Vagina (tissue), 2 donors: Measurements from ENCODE around the gene CMIP. TPM values are rescaled to one million over a fixed set of nuclear protein-coding genes. Genes with fewer than 3 reads are reported as not detected.

ENCODE experiments used
- DNase-seq, 2 donors: peaks; one replicate each; pipeline ENCODE4 v3.0.0-alpha.2; 2017; ENCODE audit errors: extremely low spot score in 2 of 2
- H3K27ac ChIP-seq: fragments of 200-600 bp; sonication (generic); one replicate; pipeline ENCODE4 v1.5.1; 2019
- H3K27me3 ChIP-seq: fragments of 200-600 bp; sonication (generic); one replicate; pipeline ENCODE4 v1.5.1; 2019
- H3K36me3 ChIP-seq, 2 donors: fragments of 200-600 bp; sonication (generic); one replicate each; pipeline ENCODE4 v1.5.1; 2017 to 2019
- H3K4me1 ChIP-seq: fragments of 200-600 bp; sonication (generic); one replicate; pipeline ENCODE4 v1.5.1; 2019
- H3K4me3 ChIP-seq, 2 donors: fragments of 200-600 bp; sonication (generic); 1 replicate in 1 of 2; 2 replicates in 1 of 2; pipeline ENCODE4 v1.5.1; 2016 to 2019
- H3K9me3 ChIP-seq: fragments of 200-600 bp; sonication (generic); one replicate; pipeline ENCODE4 v1.5.1; 2019
- CTCF ChIP-seq, 3 experiments: fragments of 450-650 bp in 2 of 3; fragments of 200-600 bp in 1 of 3; sonication (generic) in 1 of 3; IDR thresholded peaks; one replicate each; pipeline ENCODE4 v1.5.1; 2017 to 2019; ENCODE audit warnings: antibody characterized with exemption in 3 of 3, mild to moderate bottlenecking in 2 of 3, moderate library complexity in 2 of 3
- POLR2A ChIP-seq, 2 donors: fragments of 450-650 bp; IDR thresholded peaks; one replicate each; pipeline ENCODE4 v1.6.1; 2017; ENCODE audit warnings: antibody characterized with exemption in 2 of 2, mild to moderate bottlenecking in 2 of 2, moderate library complexity in 2 of 2
- POLR2AphosphoS5 ChIP-seq, 2 donors: sonication (generic); formaldehyde crosslinking; IDR thresholded peaks; one replicate each; pipeline ENCODE4 v1.9.0; 2017; ENCODE audit warnings: antibody characterized with exemption in 2 of 2, mild to moderate bottlenecking in 2 of 2, low read depth in 1 of 2; ENCODE audit not compliant: insufficient read depth in 1 of 2
- intact Hi-C: fragments of 100-400 bp; cut with DNase I; formaldehyde crosslinking; loops from one replicate; pipeline ENCODE4 v1.15.1; 2023
- total RNA-seq: library from RNA; depleted of rRNA; stranded (reverse); fragments of >200 nt; gene quantifications from one replicate; pipeline ENCODE4 v1.2.3, GENCODE V29; 2016

Gene CMIP
- total RNA-seq, 1 donor from 2014 or later = 66.3 TPM

- TF ChIP-seq CTCF (IDR thresholded peaks at IDR 0.05) (no peak), POLR2A (IDR thresholded peaks at IDR 0.05) (no peak)
- intact Hi-C loops = no loop called here
Measured at GRCh38 chr16:81549547-81550431, 105.2 kb downstream of the CMIP start.

GRCh38 chr16:81550432-81550808 lies 105.8 kb downstream of the CMIP start:
- H3K27me3 ChIP-seq = no peaks in the 10 kb centered on the region
- no peaks in the 10 kb centered on the region for H3K36me3 ChIP-seq
- no peak for TF ChIP-seq POLR2A (IDR thresholded peaks at IDR 0.05)
- TF ChIP-seq CTCF (IDR thresholded peaks at IDR 0.05) = no peak
- no peak for TF ChIP-seq POLR2AphosphoS5 (IDR thresholded peaks at IDR 0.05; ENCODE audit: insufficient read depth in 1 of 2, low read depth in 1 of 2)
- H3K4me1 ChIP-seq = peaks cover 47% of the 10 kb centered on the region
- H3K9me3 ChIP-seq = no peaks in the 10 kb centered on the region
- no peak for DNase-seq
- no peak overlapping the region for H3K27ac ChIP-seq
- H3K4me3 ChIP-seq = no peak overlapping the region
- intact Hi-C loops = no loop called here

More at GRCh38 chr16:81549547-81550431, 105.2 kb downstream of the CMIP start:
- no peak overlapping the region for H3K27ac ChIP-seq
- no peaks in the 10 kb centered on the region for H3K9me3 ChIP-seq
- H3K27me3 ChIP-seq = no peaks in the 10 kb centered on the region
- H3K4me3 ChIP-seq = no peak overlapping the region
- no peaks in the 10 kb centered on the region for H3K36me3 ChIP-seq
- DNase-seq = no peak
- H3K4me1 ChIP-seq = peaks cover 53% of the 10 kb centered on the region

- no peak for DNase-seq
- intact Hi-C loops = no loop called here
- no peaks in the 10 kb centered on the region for H3K9me3 ChIP-seq
- TF ChIP-seq POLR2A (IDR thresholded peaks at IDR 0.05) (no peak), CTCF (IDR thresholded peaks at IDR 0.05) (no peak), POLR2AphosphoS5 (IDR thresholded peaks at IDR 0.05; ENCODE audit: insufficient read depth in 1 of 2, low read depth in 1 of 2) (no peak)
- peaks cover 38% of the 10 kb centered on the region for H3K4me1 ChIP-seq
- no peak overlapping the region for H3K27ac ChIP-seq
- H3K27me3 ChIP-seq = no peaks in the 10 kb centered on the region
- H3K36me3 ChIP-seq = no peaks in the 10 kb centered on the region
- no peak overlapping the region for H3K4me3 ChIP-seq
Measured at GRCh38 chr16:81551151-81551808, 106.7 kb downstream of the CMIP start.

GRCh38 chr16:81551821-81552304 lies 107.3 kb downstream of the CMIP start:
- no peaks in the 10 kb centered on the region for H3K27me3 ChIP-seq
- peaks cover 36% of the 10 kb centered on the region for H3K4me1 ChIP-seq
- TF ChIP-seq POLR2AphosphoS5 (IDR thresholded peaks at IDR 0.05; ENCODE audit: insufficient read depth in 1 of 2, low read depth in 1 of 2) = peak in 1 of 2 donors; percentile 16
- TF ChIP-seq POLR2A (IDR thresholded peaks at IDR 0.05) = no peak
- no peak for DNase-seq
- H3K27ac ChIP-seq = peak overlapping the region; percentile 72
- H3K4me3 ChIP-seq = no peak overlapping the region
- H3K36me3 ChIP-seq = no peaks in the 10 kb centered on the region
- H3K9me3 ChIP-seq = no peaks in the 10 kb centered on the region
- intact Hi-C loops = no loop called here

- DNase-seq = no peak
- H3K27me3 ChIP-seq = no peaks in the 10 kb centered on the region
- H3K27ac ChIP-seq = peak overlapping the region; percentile 72
- H3K4me1 ChIP-seq = peaks cover 36% of the 10 kb centered on the region
- no peak for TF ChIP-seq POLR2AphosphoS5 (IDR thresholded peaks at IDR 0.05; ENCODE audit: insufficient read depth in 1 of 2, low read depth in 1 of 2)
- no peak for TF ChIP-seq CTCF (IDR thresholded peaks at IDR 0.05)
- TF ChIP-seq POLR2A (IDR thresholded peaks at IDR 0.05) = no peak
- H3K9me3 ChIP-seq = no peaks in the 10 kb centered on the region
- no peaks in the 10 kb centered on the region for H3K36me3 ChIP-seq
- H3K4me3 ChIP-seq = no peak overlapping the region
- intact Hi-C loops = no loop called here
Measured at GRCh38 chr16:81552743-81553079, 108.1 kb downstream of the CMIP start.
